HUES48 (cell line): ENCODE data around the gene PXDN.

ENCODE experiments used
- H3K27ac ChIP-seq: one replicate; pipeline ENCODE4 v1.7.0; 2013; ENCODE audit warnings: low read depth, low read length, inconsistent platforms
- H3K27me3 ChIP-seq: 2 replicates; pipeline ENCODE4 v1.6.1; 2013; ENCODE audit warnings: mild to moderate bottlenecking, low read length; ENCODE audit not compliant: control insufficient read depth, insufficient read depth
- H3K36me3 ChIP-seq: 2 replicates; pipeline ENCODE4 v1.6.1; 2013; ENCODE audit warnings: low read length; ENCODE audit not compliant: control insufficient read depth, insufficient read depth
- H3K4me1 ChIP-seq: 2 replicates; pipeline ENCODE4 v1.6.1; 2013; ENCODE audit warnings: mild to moderate bottlenecking, low read length; ENCODE audit not compliant: control insufficient read depth, insufficient read depth
- H3K4me3 ChIP-seq: 2 replicates; pipeline ENCODE4 v1.5.1; 2013; ENCODE audit warnings: mild to moderate bottlenecking, low read depth, low read length
- H3K9ac ChIP-seq: 2 replicates; pipeline ENCODE4 v1.6.1; 2013; ENCODE audit warnings: mild to moderate bottlenecking, low read depth, low read length, moderate library complexity
- H3K9me3 ChIP-seq: 2 replicates; pipeline ENCODE4 v1.6.1; 2013; ENCODE audit warnings: low read length; ENCODE audit not compliant: control insufficient read depth, insufficient read depth

Gene PXDN

GRCh38 chr2:1664698-1665097, 79.6 kb downstream of the PXDN start:
- Histone ChIP-seq H3K36me3 (peaks cover 69% of the 10 kb centered on the region), H3K27me3 (no peaks in the 10 kb centered on the region)

GRCh38 chr2:1664076-1664605, 80.2 kb downstream of the PXDN start:
- Histone ChIP-seq H3K9ac (no peak overlapping the region), H3K27me3 (no peaks in the 10 kb centered on the region), H3K4me3 (no peak overlapping the region), H3K36me3 (peaks cover 74% of the 10 kb centered on the region), H3K4me1 (no peaks in the 10 kb centered on the region), H3K9me3 (no peaks in the 10 kb centered on the region), H3K27ac (no peak overlapping the region)

More at GRCh38 chr2:1664698-1665097, 79.6 kb downstream of the PXDN start:
- no peaks in the 10 kb centered on the region for H3K4me1 ChIP-seq
- no peak overlapping the region for H3K9ac ChIP-seq
- H3K9me3 ChIP-seq: no peaks in the 10 kb centered on the region
- no peak overlapping the region for H3K27ac ChIP-seq
- no peak overlapping the region for H3K4me3 ChIP-seq

DNA sequence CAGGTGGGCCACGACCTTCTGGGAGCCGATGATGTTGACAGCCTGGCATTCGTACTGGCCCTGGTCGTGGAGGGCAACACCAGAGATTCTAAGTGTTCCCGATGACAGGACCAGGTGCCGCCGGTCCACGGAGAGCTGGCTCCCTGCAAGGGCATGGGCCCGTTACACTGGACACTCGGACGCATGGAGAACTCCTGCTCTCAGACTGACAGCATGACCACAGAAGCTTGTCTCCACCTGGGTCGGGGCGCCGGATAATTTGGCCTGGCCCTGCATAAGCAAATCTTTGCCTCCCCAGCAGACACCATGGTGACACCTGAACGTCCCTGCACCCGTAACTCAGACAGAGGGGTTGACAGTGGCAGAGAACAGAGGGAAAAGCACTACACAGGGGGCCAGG, 80.7 kb downstream of the PXDN start:
- Histone ChIP-seq H3K4me3 (no peak overlapping the region), H3K27me3 (no peaks in the 10 kb centered on the region), H3K4me1 (no peaks in the 10 kb centered on the region), H3K27ac (no peak overlapping the region), H3K9me3 (no peaks in the 10 kb centered on the region), H3K9ac (no peak overlapping the region), H3K36me3 (peaks cover 79% of the 10 kb centered on the region)

DNA sequence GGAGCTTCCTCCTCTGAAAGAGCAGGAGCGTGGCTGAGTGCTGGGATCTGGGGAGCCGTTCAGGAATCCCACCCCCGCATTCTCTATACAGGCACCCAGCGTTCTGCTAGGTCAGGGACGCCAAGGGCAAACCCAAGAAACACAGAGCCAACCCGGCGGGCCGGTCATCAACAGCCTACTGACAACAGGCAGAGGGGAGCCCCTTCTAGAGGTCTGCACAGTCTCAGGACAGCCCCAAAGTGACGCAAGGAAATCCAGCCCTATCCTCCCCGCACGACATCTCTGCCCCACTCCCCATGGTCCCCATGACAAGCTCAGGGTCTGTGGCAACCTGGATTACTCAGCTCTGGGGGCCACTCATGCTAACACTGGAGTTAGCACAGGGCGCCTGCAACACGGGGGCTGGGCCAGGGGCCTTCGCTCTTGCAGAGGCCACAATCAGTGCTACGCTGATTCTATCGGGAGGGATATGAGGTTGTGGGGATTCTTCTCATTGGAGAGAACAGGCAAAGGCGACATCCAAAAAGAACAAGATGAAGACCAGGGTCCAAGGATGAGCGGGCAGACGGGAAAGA, 81.6 kb downstream of the PXDN start:
- Histone ChIP-seq H3K36me3 (peaks cover 79% of the 10 kb centered on the region), H3K4me3 (no peak overlapping the region), H3K9ac (no peak overlapping the region), H3K4me1 (no peaks in the 10 kb centered on the region), H3K27me3 (no peaks in the 10 kb centered on the region), H3K27ac (no peak overlapping the region), H3K9me3 (no peaks in the 10 kb centered on the region)

DNA sequence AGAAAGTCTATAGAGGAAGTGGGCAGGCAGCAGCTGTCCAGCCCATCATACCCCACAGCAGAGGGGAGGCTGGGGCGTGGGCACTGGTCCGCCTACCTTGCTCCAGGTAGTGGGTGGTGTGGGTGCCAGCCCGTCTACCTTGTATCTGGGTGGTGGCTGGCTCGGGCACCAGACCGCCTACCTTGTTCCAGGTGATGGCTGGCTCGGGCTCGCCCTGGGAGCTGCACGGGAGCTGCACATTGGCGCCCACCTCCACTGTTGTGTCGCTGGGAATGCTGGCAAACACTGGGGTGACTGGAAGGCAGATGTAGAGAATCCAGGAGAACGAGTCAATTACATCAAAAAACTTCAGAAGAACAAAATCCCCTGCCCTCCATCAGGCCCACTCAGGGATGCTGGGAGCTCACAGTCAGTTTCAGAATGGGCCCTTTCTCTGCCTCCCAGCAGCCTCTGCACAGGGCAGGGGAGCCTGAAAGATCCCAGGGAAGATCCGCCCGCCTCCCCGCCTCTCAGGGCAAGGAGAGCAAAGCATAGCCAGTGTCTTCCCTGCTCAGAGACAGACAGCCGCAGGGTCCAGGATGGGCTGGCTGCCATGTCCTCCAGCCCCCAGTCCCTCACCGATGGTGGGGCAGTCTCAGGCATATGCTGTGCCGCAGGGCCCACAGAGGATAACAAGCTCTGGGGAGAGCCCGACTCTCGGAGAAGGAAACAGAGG, 82.3 kb downstream of the PXDN start:
- Histone ChIP-seq H3K4me1 (no peaks in the 10 kb centered on the region), H3K36me3 (peaks cover 79% of the 10 kb centered on the region), H3K9me3 (no peaks in the 10 kb centered on the region), H3K4me3 (no peak overlapping the region), H3K9ac (no peak overlapping the region), H3K27me3 (no peaks in the 10 kb centered on the region), H3K27ac (no peak overlapping the region)

DNA sequence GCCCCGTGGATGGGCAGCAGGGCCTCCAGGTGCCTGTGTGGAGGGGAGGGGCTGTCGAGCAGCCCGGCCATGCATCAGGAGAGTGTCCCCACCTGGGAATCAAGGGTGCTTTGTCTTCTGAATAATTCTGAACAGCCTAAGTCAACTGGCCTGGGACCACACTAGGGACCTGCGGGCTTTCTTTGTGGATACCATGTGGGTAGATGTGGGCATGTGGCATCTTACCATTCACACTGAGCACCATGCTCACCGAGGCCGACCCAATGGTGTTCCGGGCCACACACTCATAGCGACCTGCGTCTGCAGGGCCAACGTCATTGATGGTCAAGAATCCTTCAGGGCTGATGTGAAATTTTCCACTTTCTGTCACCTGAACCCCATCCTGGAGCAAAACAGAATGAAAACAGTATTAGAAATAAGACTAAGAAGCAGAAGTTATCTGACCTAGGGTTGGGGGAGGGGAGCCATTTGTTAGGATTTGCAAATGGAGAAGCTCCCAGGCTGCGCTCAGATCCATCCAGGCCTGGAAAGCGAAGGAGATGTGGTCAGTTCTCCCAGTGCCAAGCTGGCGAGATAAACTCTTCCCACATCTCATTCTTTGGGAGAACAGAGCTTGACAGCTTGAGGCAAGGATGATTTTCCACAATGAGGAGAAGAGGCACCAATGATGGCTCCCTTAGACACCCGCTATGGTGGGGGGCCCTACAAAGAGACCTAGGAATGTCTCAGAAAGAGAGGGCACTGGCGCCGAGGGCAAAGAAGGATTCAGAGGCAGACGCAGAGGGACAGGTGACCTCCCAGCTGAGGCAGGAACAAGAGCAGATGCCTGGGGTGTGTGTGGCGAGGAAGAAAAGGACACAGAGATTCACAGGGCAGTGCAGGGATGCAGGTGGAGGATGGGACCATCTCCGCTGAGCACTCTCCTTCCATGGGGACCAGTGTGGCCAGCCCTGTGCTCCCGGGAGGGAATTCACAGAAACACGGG, 83.4 kb downstream of the PXDN start:
- Histone ChIP-seq H3K9me3 (no peaks in the 10 kb centered on the region), H3K9ac (no peak overlapping the region), H3K4me1 (no peaks in the 10 kb centered on the region), H3K4me3 (no peak overlapping the region), H3K27ac (no peak overlapping the region), H3K27me3 (no peaks in the 10 kb centered on the region), H3K36me3 (peaks cover 72% of the 10 kb centered on the region)

- Histone ChIP-seq H3K27ac (no peak overlapping the region), H3K4me1 (no peaks in the 10 kb centered on the region), H3K9me3 (no peaks in the 10 kb centered on the region), H3K27me3 (no peaks in the 10 kb centered on the region), H3K4me3 (no peak overlapping the region), H3K9ac (no peak overlapping the region), H3K36me3 (peaks cover 63% of the 10 kb centered on the region)
Measured at GRCh38 chr2:1659951-1660565, 84.3 kb downstream of the PXDN start.

DNA sequence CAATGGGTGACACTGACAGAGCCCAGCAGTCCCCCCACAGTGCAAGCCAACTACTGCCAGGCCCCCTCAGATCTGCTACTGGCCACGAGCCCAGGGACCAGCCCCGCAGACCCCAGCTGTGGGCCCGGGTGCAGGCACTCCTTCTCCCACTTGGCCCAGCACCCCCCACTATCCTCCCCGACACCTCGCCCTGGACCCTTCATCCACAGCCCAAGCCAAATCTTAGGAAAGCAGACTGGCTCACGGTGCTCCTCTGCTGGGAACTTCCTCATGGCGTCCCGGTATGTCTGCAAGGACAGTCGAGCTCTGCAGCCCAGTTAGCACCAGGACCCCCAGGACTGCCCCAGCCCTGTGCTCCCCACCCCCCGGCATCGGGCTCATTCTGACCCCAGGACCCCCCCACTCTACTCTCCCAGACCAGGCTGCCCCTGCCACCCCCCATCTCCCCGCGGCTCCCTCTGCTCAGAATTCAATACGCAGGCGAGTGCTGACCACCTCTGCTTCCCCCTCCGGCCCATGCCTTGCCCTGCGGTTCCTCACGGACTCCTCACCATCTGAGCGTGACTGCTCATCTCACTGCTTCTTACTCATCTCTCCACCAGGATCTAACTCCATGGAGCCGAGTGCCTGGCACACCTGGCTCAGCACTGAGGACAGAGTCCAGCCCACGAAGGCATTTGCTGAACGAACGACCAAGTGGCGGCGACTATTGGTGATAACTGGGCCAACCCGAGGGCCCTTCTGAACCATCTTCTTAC, 85.7 kb downstream of the PXDN start:
- H3K4me1 ChIP-seq: no peaks in the 10 kb centered on the region
- no peak overlapping the region for H3K9ac ChIP-seq
- H3K4me3 ChIP-seq: no peak overlapping the region
- H3K27ac ChIP-seq: no peak overlapping the region
- H3K27me3 ChIP-seq: no peaks in the 10 kb centered on the region
- H3K36me3 ChIP-seq: peaks cover 61% of the 10 kb centered on the region
- no peaks in the 10 kb centered on the region for H3K9me3 ChIP-seq

DNA sequence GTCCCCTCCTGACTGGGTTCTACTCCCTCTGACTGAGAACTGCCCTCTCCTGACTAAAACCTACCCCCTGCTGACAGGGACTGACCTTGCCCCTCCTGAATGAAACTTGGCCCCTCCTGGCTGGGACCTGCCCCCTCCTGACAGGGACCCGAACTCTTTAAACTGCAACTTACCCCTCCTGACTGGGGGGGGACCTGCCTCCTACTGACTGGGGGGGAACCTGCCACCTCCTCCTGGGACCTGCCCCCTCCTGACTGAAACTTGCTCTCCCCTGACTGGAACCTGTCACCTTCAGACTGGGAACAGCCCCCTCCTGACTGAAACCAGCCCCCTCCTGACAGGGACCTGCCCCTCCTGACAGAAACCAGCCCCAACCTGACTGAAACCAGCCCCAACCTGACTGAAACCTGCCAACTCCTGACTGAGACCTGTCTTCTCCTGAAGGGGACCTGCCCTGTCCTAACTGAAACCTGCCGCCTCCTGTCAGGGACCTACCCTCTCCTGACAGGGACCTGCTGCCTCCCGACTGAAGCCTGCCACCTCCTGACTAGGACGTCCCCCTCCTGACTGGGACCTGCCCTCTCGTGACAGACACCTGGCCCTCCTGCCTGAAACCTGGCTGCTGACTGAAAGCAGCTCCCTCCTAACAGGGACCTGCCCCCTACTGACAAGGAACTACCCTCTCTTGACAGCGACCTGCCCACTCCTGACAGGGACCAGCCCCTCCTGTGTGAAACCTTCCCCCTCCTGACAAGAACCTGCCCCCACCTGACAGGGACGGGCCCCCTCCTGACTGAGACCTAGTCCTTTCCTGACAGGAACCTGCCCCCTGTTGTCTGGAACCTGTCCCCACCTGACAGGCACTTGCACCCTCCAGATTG, 87.1 kb downstream of the PXDN start:
- no peaks in the 10 kb centered on the region for H3K27me3 ChIP-seq
- H3K4me3 ChIP-seq: no peak overlapping the region
- no peaks in the 10 kb centered on the region for H3K9me3 ChIP-seq
- H3K27ac ChIP-seq: no peak overlapping the region
- H3K4me1 ChIP-seq: no peaks in the 10 kb centered on the region
- H3K36me3 ChIP-seq: peaks cover 62% of the 10 kb centered on the region
- H3K9ac ChIP-seq: no peak overlapping the region
